ENCODE data around the gene ITGB2.

Gene ITGB2

GRCh38 chr21:44903050-44903685, 17.5 kb downstream of the ITGB2 start:
- Histone ChIP-seq H3K4me3 (ENCODE audit: low read length) (no peak overlapping the region), H3K79me2 (ENCODE audit: low read length) (no peaks in the 10 kb centered on the region), H4K20me1 (ENCODE audit: insufficient read depth, low read length) (no peaks in the 10 kb centered on the region), H3K27me3 (ENCODE audit: low read depth, low read length) (no peaks in the 10 kb centered on the region), H3K36me3 (replicated peaks; ENCODE audit: low read depth, low read length) (peaks cover 11% of the 10 kb centered on the region), H3K9ac (ENCODE audit: low read length) (no peak overlapping the region), H3K9me3 (ENCODE audit: insufficient read depth, low read length) (no peaks in the 10 kb centered on the region), H3K4me2 (ENCODE audit: low read length) (no peak overlapping the region), H3K27ac (ENCODE audit: low read length) (no peak overlapping the region), H2AFZ (ENCODE audit: low read depth, low read length) (no peak overlapping the region), H3K4me1 (ENCODE audit: low read length) (no peaks in the 10 kb centered on the region)
- TF ChIP-seq, protein P1, sequence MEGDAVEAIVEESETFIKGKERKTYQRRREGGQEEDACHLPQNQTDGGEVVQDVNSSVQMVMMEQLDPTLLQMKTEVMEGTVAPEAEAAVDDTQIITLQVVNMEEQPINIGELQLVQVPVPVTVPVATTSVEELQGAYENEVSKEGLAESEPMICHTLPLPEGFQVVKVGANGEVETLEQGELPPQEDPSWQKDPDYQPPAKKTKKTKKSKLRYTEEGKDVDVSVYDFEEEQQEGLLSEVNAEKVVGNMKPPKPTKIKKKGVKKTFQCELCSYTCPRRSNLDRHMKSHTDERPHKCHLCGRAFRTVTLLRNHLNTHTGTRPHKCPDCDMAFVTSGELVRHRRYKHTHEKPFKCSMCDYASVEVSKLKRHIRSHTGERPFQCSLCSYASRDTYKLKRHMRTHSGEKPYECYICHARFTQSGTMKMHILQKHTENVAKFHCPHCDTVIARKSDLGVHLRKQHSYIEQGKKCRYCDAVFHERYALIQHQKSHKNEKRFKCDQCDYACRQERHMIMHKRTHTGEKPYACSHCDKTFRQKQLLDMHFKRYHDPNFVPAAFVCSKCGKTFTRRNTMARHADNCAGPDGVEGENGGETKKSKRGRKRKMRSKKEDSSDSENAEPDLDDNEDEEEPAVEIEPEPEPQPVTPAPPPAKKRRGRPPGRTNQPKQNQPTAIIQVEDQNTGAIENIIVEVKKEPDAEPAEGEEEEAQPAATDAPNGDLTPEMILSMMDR (IDR thresholded peaks at IDR 0.05; ENCODE audit: low read depth, low read length), result no peak
- no peak for TF ChIP-seq EZH2phosphoT487 (IDR thresholded peaks at IDR 0.05; ENCODE audit: low read depth)

GRCh38 chr21:44902268-44903049, 18.2 kb downstream of the ITGB2 start:
- Histone ChIP-seq H3K27me3 (ENCODE audit: low read depth, low read length) (no peaks in the 10 kb centered on the region), H3K79me2 (ENCODE audit: low read length) (no peaks in the 10 kb centered on the region), H4K20me1 (ENCODE audit: insufficient read depth, low read length) (no peaks in the 10 kb centered on the region), H3K36me3 (replicated peaks; ENCODE audit: low read depth, low read length) (peaks cover 11% of the 10 kb centered on the region), H3K9me3 (ENCODE audit: insufficient read depth, low read length) (no peaks in the 10 kb centered on the region), H3K27ac (ENCODE audit: low read length) (no peak overlapping the region), H3K4me1 (ENCODE audit: low read length) (no peaks in the 10 kb centered on the region), H3K4me2 (ENCODE audit: low read length) (no peak overlapping the region), H2AFZ (ENCODE audit: low read depth, low read length) (no peak overlapping the region), H3K9ac (ENCODE audit: low read length) (no peak overlapping the region), H3K4me3 (ENCODE audit: low read length) (no peak overlapping the region)
- no peak for TF ChIP-seq EZH2phosphoT487 (IDR thresholded peaks at IDR 0.05; ENCODE audit: low read depth)
- TF ChIP-seq, protein P1 (IDR thresholded peaks at IDR 0.05; ENCODE audit: low read depth, low read length), result no peak

- TF ChIP-seq, protein P1 (IDR thresholded peaks at IDR 0.05; ENCODE audit: low read depth, low read length), result no peak
- TF ChIP-seq EZH2phosphoT487 (IDR thresholded peaks at IDR 0.05; ENCODE audit: low read depth), result no peak
- Histone ChIP-seq H3K4me1 (ENCODE audit: low read length) (no peaks in the 10 kb centered on the region), H4K20me1 (ENCODE audit: insufficient read depth, low read length) (no peaks in the 10 kb centered on the region), H3K4me2 (ENCODE audit: low read length) (no peak overlapping the region), H3K9me3 (ENCODE audit: insufficient read depth, low read length) (no peaks in the 10 kb centered on the region), H3K79me2 (ENCODE audit: low read length) (no peaks in the 10 kb centered on the region), H3K27me3 (ENCODE audit: low read depth, low read length) (no peaks in the 10 kb centered on the region), H2AFZ (ENCODE audit: low read depth, low read length) (no peak overlapping the region), H3K27ac (ENCODE audit: low read length) (no peak overlapping the region), H3K4me3 (ENCODE audit: low read length) (no peak overlapping the region), H3K9ac (ENCODE audit: low read length) (no peak overlapping the region), H3K36me3 (replicated peaks; ENCODE audit: low read depth, low read length) (peaks cover 11% of the 10 kb centered on the region)
Measured at GRCh38 chr21:44901391-44902074, 19.2 kb downstream of the ITGB2 start.

Measured in OCI-LY3 (cell line).